SU-DHL-6 (cell line): ENCODE data around the gene FBLN5.

Experiments used
- H2AFZ ChIP-seq: fragments of 200-600 bp; sonication (generic); 2 replicates; pipeline ENCODE4 v1.6.1; 2014; ENCODE audit warnings: low read depth, mild to moderate bottlenecking, moderate library complexity, mixed read lengths, antibody characterized with exemption, low read length; ENCODE audit not compliant: severe bottlenecking
- H3F3A ChIP-seq: fragments of 200-600 bp; shearing (Covaris generic); 2 replicates; pipeline ENCODE4 v1.6.0; 2016; ENCODE audit warnings: antibody characterized with exemption, mild to moderate bottlenecking; ENCODE audit not compliant: insufficient read depth
- H3K27ac ChIP-seq: fragments of 200-600 bp; sonication (generic); 2 replicates; pipeline ENCODE4 v1.5.1; 2016; ENCODE audit warnings: low read depth, mild to moderate bottlenecking, low read length, moderate library complexity, mixed read lengths
- H3K27me3 ChIP-seq: fragments of 200-600 bp; sonication (generic), shearing (Covaris generic); 2 replicates; pipeline ENCODE4 v1.6.0; 2014; ENCODE audit warnings: mild to moderate bottlenecking, low read length
- H3K36me3 ChIP-seq: fragments of 200-600 bp; sonication (generic); 2 replicates; pipeline ENCODE4 v1.6.1; 2014; ENCODE audit warnings: mild to moderate bottlenecking, low read length, mixed read lengths
- H3K4me2 ChIP-seq: fragments of 300-600, 200-600 bp; shearing (Covaris generic), sonication (generic); 2 replicates; pipeline ENCODE4 v1.6.0; 2014; ENCODE audit warnings: low read length, low read depth, mild to moderate bottlenecking; ENCODE audit not compliant: poor library complexity, severe bottlenecking
- H3K4me3 ChIP-seq: fragments of 200-600 bp; sonication (generic); 2 replicates; pipeline ENCODE4 v1.5.1; 2014; ENCODE audit warnings: antibody characterized with exemption, low read length, mild to moderate bottlenecking, mixed read lengths; ENCODE audit not compliant: insufficient read depth, poor library complexity, severe bottlenecking
- H3K79me2 ChIP-seq: fragments of 200-600 bp; sonication (generic); 2 replicates; pipeline ENCODE4 v1.6.1; 2014; ENCODE audit warnings: mild to moderate bottlenecking, low read length, moderate library complexity; ENCODE audit not compliant: insufficient read depth
- H3K9ac ChIP-seq: fragments of 200-600 bp; sonication (generic); 2 replicates; pipeline ENCODE4 v1.7.0; 2014; ENCODE audit warnings: mild to moderate bottlenecking, low read length
- H3K9me2 ChIP-seq: fragments of 200-600 bp; sonication (generic); replicated peaks from 2 replicates; pipeline ENCODE4 v1.6.1; 2014; ENCODE audit warnings: low read length; ENCODE audit not compliant: insufficient read depth
- H3K9me3 ChIP-seq: fragments of 200-600 bp; sonication (generic); 2 replicates; pipeline ENCODE4 v1.6.1; 2014; ENCODE audit warnings: low read length, mixed read lengths; ENCODE audit not compliant: insufficient read depth
- H4K20me1 ChIP-seq: fragments of 200-600 bp; sonication (generic); 2 replicates; pipeline ENCODE4 v1.6.1; 2014; ENCODE audit warnings: low read depth, mild to moderate bottlenecking, antibody characterized with exemption, low read length, moderate library complexity, mixed read lengths
- EZH2phosphoT487 ChIP-seq: fragments of 200-600 bp; sonication (generic), shearing (Covaris generic); conservative IDR thresholded peaks from 2 replicates; pipeline ENCODE4 v1.6.1; 2018; ENCODE audit warnings: mild to moderate bottlenecking, antibody characterized with exemption, low read length, moderate library complexity, mixed read lengths
- TF ChIP-seq, protein P1 (sequence below): fragments of 200-600 bp; sonication (generic); IDR thresholded peaks from one replicate; pipeline ENCODE4 v1.5.1; 2017; ENCODE audit warnings: antibody characterized with exemption, mild to moderate bottlenecking, low read length, moderate library complexity; ENCODE audit not compliant: insufficient read depth, poor library complexity, severe bottlenecking

The FBLN5 gene

DNA sequence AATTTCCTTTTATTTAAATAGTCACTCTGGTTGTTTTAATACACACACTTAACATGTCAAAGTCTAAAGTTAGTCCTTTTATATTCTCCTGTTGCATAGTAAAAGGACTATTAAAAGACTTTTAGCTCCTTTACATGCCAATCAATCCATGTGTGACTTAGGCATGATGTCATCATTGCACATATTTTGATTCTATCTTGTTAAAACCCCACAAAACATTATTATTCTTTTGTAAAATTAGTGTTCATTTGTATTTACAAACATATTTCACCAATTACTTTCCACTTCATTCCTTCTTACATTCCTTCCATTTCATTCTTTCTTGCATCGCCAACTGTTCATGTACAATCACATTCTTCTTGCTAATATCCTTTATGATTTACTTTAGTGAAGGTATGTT, 119.7 kb downstream of the FBLN5 start:
- H3K9ac ChIP-seq = no peak overlapping the region
- no peaks in the 10 kb centered on the region for H3K79me2 ChIP-seq
- H3K4me2 ChIP-seq = no peak overlapping the region
- H3F3A ChIP-seq = no peaks in the 10 kb centered on the region
- no peak overlapping the region for H3K4me3 ChIP-seq
- no peak overlapping the region for H3K27ac ChIP-seq
- no peak overlapping the region for H2AFZ ChIP-seq
- no peaks in the 10 kb centered on the region for H3K36me3 ChIP-seq
- no peaks in the 10 kb centered on the region; the same call in 1 of the 2 replicates for H3K27me3 ChIP-seq
- H3K9me3 ChIP-seq = no peaks in the 10 kb centered on the region
- H3K9me2 ChIP-seq = no peaks in the 10 kb centered on the region
- no peaks in the 10 kb centered on the region for H4K20me1 ChIP-seq
- TF ChIP-seq EZH2phosphoT487 = no peak
- TF ChIP-seq, protein P1, sequence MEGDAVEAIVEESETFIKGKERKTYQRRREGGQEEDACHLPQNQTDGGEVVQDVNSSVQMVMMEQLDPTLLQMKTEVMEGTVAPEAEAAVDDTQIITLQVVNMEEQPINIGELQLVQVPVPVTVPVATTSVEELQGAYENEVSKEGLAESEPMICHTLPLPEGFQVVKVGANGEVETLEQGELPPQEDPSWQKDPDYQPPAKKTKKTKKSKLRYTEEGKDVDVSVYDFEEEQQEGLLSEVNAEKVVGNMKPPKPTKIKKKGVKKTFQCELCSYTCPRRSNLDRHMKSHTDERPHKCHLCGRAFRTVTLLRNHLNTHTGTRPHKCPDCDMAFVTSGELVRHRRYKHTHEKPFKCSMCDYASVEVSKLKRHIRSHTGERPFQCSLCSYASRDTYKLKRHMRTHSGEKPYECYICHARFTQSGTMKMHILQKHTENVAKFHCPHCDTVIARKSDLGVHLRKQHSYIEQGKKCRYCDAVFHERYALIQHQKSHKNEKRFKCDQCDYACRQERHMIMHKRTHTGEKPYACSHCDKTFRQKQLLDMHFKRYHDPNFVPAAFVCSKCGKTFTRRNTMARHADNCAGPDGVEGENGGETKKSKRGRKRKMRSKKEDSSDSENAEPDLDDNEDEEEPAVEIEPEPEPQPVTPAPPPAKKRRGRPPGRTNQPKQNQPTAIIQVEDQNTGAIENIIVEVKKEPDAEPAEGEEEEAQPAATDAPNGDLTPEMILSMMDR = no peak
